GM11168 (cell line): ENCODE measurements around the gene NEK4.

ENCODE experiments used
- in situ Hi-C: fragments of 300-500 bp; cut with MboI; formaldehyde crosslinking; loops from one replicate; pipeline ENCODE4 v1.12.0; 2022; ENCODE audit warnings: low sequenced_read_pairs; ENCODE audit not compliant: unreplicated experiment

Gene NEK4

DNA sequence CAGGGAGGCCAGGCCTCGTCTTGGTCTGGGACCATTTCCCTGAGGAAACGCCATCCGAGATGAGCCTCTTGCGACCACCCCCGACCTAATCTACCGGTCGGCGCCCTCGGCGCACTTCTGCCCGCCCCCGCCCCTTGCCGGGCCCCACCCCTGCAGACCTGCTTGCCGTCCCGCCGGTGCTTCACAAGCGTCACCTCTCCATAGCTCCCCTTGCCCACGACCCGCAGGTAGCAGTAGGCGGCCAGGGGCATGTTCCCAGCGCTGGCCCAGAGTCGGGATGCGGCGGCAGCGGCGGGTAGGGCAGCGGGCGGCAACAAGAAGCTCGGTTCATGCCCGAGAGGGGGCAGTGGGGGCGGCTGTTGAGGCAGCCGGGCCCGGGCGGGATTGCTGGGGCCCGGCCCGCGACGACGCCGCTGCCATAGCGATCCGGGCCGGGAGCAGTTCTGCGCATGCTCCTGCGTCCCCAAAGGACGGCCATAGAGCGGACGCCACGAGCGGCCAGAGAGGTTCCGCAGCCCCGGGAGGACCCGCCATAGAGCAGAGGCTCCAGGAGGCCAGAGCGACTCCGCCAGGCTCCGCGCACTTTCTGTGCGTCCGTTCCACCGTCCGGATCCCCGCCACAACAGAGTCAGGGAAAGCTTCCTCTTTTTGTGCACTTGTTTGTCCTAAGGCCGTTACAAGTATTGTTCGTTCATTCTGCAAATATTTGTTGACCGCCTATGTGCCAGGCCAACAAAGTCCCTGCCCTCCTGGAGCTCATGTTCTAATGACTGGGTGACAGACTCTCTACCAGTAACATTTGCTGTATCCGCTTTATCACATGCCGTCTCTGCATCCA, at the start of gene NEK4:
Gene NEK4, minus strand, starts transcription at position 445 of the 838 bp plus-strand sequence. Its CDS starts 194 bp downstream, at position 251.
- in situ Hi-C loops: no loop called here

DNA sequence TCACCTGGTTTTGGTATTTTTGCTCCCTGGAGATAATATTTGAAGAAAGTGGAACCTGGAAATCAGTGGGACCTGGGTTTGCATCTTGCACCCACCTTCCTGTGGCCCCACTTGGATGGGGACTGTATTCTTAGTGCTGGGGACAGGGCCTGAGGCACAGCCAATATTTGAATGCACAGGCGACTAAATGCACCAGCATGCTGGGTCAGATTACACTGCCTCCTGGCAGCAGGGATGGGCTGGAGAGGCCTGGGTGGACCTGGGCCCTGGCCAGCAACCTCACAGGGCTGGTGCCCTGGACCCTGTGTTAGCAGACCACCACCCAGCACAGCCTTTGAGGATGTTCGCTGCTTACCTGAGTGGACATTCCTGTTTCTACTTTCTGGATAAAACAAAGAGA, 49.2 kb upstream of the NEK4 start:
- in situ Hi-C loops: no loop called here

DNA sequence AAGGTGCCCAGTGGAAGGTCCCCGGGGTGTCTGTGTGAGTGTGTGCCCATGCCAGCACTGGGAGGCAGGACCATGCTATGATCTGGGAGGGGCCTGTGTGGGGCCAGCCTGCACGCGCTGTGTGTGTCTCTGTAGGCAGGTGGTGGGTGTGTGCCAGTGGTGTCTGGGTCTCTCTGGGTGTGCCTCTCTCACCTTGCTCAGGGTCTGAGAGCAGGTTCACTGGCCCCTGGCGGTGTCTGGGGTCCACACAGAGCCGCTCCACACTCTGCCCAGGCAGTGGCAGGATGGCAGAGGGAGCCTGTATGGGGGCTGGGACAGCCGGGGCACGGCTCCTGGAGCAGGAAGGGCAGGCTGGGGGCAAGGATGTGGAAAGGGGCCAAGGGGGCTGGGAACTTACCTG, 47.1 kb upstream of the NEK4 start:
- in situ Hi-C loops: no loop called here

DNA sequence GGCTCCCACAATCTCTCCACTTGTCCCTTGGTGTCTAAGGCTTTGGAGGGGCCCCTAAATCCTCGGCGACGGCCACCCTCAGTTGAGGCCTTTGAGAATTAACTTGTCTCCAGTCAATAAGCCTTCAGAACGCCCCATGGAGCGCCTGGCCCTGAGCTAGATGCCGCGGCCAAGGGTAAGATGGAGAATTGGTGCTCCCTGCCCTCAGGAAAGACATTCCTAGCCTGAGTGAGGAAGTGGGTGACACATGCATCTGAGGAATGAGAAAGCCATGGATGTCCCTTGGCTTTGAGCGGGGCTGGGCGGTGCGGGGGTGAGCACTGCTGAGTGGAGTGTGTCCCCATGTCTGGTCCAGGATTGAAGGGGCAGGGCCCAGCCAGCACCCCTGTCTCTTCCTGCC, 46.5 kb upstream of the NEK4 start:
- in situ Hi-C loops: no loop called here

DNA sequence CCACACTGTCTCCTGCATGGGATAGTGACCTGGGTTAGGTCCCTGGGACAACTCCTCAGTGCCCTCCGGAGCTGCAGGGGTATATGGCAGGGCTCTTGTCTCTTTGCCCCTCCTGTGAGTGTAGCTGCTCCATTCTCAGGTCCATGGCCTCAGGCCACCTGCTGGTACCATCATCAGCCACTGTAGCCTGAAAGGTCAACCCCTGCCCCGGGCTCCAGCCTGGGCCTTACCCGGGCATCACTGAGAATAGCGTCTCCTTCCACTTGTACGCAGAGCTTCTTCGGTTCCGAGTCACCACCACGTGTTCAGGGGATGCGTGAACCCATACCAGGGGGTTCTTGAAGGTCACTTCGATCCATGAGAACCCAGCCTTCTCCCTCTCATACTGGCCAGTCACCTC, 45.9 kb upstream of the NEK4 start:
- in situ Hi-C loops: no loop called here

DNA sequence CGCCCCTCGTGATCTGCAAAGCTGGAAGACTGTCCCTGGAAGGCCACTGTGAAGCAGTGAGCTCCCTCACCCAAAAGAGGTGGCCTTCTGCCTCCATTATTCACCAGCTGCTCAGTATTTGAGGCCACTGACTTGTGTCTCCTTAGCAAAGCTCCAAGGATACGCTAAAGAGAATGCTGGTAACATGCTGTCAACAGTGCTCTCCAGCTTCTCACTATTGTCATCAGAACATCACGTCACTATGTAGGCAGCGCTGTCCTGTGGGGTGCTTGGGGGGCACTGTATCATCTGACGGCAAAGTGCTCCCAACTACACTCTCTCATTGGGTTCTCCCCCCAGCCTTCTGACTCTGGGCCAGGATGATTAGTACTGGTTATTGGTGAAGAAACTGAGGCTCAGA, 45.5 kb upstream of the NEK4 start:
- in situ Hi-C loops: no loop called here

DNA sequence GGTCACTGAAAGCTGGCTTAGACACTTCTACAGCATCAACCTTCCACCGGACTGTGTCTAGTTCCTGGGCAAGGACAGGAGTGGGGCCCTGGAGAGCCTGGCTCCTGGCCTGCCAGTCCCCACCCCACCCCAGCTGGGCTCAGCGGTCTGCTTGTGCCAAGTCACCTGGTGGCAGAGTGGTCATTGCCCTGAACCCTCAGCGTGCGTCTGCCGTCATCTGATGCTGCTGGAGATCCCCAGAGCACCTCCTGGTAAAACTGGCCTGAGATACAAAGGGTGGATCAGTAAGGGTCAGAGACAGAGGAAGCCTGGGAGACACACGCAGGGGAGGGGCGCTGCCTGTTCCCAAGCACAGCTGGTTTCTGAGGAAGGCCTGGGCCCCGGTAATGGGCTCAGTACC, 43.1 kb upstream of the NEK4 start:
- in situ Hi-C loops: no loop called here

DNA sequence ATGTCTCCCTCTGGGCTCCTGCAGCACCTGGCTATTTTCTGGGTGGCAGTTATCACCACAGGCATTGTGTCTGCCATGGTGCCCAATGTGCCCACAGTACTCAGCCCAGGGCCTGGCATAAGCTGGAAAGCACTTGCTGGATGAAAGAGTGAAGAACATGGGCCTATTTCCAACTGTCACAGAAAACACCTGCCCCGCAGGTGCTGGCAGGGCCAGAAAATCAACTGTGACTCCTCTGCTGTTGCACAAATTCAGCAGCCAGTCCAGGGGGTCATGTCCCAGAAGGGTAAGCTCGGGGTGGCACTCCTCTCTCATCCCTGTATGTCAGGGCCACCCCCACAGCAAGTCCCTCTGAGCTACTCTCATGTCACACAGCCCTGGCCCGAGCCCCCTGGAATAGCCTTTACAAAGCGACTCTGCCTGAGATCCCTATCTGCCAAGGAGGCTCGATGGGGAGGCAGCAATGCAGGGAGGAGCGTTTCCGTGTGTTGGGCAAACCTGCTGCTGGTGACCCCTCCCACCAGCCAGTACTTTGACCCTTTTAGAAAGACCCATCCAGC, 40.8 kb upstream of the NEK4 start:
- in situ Hi-C loops: no loop called here

DNA sequence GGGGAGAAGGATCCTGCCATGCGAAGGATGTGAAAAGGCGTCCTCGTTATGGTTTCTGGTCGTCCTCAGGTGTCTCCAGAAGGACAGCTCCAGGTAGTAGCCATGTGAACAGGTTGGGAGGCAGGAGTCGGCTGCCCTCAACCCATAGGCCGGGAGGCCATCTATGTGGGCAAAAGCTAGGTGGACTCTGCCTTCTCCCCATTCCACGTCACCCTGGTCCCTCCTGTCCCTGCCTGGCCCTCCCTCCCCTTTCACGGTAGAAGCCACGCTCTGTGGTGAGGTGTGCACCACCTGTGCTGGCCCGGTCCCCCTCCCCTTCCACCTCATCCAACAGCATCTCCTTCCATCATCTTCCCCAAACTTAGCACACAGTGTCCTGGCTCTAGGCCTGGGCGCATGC, 40.2 kb upstream of the NEK4 start:
- in situ Hi-C loops: no loop called here

DNA sequence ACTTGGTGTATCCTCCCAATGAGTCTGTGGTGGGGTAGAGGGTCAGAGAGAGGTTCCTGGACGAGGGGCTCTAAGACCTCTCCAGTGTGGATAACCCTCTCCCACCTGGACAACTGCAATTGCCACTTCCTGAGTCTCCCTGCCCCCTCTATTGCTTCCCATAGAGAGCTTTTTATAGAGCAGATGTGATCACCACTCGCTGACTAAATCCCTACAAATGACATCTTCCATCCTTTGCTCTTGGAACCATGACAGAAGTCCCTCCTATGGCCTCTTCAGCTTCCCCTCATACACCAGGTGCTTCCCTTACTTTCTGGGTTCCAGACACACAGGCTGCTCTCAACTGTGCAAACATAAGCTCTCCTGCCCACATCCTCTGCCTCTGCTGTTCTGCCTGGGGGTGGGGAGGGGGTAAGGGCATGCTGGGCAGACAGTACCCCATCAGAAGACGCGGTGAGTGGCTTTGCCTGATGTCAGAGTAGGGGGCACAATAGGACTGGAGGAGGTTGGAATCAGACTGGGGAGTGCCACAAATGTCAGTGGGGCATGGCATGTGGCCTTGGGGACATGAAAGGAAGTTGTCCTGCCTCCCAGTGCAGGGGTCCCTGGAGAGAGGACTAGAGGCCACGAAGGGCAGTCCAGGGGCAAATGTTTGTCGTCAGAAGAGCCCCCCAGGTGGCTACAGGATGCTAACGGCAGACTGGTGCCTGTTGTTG, 39.1 kb upstream of the NEK4 start:
- in situ Hi-C loops: no loop called here

DNA sequence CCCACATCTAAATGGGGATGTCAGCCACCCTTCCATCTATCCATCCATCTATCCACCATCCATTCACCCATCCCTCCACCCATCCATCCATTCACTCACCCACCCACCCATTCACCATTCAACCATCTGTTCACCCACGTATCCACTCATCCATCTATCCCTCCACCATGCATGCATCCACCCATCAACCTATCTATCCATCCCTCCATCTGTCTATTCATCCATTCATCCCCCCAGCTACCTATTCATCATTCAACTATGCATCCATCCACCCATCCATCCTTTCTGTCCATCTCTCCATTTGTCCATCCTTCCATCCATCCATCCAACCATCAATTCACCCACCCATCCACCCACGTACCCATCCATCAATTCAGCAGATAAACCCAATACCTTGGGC, 38.4 kb upstream of the NEK4 start:
- in situ Hi-C loops: no loop called here

DNA sequence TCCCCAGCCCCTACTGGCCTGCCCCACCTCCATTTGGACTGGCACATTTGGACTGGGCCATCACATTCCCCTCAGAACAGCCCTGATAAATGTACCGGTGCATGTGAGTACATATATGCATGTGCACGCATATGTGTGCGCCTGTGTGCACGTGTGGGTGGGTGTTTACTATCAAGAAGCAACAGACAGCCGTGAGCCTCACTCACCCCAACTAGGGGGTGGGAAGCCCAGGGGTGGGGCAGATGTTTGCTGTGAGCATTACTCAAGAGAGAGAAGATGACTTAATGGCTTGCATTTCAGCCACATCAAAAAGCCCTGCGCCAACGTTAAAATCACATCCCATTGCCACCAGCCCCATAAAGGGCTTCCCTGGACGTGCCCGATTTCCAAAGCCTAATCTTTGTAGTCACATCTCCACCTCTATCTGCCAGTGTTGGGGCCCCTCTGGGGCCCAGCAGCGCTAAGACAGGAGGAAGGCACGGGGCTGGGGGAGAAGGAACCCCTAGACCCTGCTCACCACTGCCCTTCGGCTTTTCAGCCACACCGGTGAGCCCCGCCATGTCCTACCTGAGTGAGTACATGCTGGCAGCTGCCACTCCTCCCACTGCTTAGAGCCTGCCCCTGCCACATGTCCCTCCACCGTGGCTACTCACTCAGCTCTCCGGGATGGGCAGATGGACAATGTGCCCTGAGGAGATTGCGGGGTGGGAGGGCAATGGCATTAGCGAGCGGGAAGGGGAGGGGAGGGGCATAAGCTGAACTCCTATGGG, 34.7 kb upstream of the NEK4 start:
- in situ Hi-C loops: no loop called here

DNA sequence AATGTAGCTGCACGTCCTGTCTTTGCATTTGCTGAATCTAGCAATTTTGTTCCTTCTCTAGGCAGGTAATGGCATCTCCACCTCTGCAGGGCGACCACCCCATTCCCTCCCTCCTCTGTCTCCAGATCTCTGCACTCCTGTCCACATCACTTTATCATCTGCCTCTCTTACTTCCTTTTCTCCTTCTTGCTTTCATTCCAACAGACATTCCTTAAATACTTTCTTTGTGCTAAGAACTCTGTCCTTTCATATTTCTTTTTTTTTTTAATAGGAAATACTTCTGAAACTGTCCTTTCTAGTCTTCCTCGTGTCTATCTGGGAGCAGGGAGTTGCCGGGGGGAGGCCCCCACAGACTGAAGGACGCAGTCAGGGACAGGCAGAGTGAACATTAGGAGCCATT, 31.1 kb upstream of the NEK4 start:
- in situ Hi-C loops: no loop called here

DNA sequence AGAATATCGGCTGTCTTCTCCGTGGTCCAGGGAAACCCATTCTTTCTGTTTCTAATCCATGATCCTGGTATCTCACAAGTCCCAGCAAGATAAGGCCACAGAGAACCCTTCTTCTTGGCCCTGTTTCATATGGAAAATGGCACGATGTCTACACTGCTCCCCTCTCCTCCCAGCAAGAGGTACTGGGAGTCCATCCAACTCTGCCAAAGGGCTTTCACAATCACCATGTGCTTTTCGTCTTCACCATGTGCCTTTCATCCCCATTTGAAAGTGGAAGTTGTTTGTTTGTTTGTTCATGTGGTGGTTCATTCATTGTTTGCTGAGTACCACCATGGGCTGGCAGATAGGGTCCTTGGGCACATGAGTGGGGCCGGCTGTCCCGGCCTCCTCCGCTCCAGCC, 29.3 kb upstream of the NEK4 start:
- in situ Hi-C loops: no loop called here

DNA sequence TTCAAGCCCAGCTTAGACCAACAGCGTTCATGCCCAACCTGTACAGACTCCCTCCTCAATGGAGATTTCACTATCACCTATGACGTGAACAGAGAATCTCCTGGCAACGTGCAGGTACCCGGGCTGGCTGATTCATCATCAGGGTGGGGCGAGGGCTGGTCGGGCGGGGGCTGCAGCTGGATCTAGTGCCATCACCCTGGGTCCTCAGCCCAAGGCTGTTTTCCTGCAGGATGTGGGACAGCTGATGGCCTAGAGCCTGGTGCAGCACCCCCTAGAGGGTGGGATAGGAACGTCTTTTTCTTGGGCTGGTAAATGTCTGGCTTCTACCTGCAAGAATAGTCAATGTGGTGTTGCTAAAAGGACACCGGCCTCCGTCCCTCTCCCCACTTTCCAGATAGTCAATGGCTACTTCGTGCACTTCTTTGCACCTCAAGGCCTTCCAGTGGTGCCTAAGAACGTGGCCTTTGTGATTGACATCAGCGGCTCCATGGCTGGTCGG, 28.3 kb upstream of the NEK4 start:
- in situ Hi-C loops: no loop called here

DNA sequence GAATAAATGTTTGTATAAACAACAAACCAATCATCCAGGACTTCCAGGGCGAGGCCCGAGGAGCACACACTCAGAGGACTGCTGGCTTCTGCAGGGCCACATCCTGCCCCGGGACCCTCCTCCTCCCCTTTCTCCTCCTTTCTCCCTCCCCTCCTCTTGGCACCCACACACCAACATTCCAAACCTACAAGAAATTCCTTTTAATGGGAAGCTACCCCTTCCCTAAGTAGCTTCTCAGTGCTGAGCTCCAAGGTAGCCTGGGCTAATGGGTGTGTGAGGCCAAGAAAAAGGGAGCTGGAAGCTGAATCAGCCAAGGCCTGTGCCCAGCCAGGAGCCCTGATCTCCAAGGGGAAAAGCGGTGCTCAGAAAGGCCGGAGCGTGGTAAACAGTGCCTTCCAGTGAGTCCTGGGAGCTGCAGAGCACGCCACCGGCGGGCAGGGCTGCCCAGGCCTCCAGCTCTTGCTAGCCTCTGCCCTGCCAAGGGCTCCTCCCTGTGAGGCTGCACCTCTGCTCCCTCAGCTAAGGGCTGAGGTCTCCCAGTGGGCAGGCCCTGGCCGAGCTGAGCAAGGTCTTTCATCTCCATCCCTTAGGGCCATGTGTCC, 27.7 kb upstream of the NEK4 start:
- in situ Hi-C loops: no loop called here

DNA sequence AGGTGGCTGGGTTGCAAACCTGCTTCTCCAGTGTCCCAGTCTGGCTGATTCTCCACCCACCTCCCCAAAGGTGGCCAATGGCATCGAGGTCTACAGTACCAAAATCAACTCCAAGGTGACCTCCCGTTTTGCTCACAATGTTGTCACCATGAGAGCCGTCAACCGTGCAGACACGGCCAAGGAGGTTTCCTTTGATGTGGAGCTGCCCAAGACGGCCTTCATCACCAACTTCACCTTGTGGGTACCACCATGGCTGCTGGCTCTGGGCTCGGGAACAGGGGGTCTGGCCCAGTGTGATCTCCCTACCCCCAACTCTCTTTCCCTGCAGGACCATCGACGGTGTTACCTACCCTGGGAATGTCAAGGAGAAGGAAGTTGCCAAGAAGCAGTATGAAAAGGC, 25.7 kb upstream of the NEK4 start:
- in situ Hi-C loops: no loop called here

DNA sequence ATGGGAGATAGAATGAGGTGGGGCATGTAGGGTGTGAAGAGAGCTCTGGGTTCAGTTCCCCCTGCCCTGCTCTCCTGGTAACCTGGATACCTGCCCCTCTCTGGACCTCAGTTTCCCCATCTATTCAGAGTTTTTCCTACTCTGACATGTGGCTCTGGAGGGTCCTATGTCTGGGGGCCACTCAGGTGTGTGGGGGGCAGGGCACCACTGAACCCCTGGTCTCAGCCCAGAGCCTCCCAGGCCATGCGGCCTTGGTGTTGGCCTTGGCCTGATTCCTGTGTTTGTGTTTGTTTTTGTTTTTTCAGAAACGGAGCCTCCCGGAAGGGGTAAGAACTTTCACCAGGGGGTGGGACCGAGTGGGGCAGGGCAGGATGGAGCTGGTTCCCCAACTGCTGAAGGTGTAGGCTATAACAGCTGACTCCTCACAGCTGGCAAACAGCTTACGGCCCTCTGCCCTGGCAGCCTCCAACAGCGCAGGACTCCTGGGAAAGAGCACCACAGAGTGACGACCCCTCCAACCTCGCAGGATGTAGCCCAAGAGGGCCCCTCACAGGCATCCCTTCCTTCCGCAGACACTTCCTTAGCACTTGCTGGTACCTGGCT, 24.7 kb upstream of the NEK4 start:
- in situ Hi-C loops: no loop called here

DNA sequence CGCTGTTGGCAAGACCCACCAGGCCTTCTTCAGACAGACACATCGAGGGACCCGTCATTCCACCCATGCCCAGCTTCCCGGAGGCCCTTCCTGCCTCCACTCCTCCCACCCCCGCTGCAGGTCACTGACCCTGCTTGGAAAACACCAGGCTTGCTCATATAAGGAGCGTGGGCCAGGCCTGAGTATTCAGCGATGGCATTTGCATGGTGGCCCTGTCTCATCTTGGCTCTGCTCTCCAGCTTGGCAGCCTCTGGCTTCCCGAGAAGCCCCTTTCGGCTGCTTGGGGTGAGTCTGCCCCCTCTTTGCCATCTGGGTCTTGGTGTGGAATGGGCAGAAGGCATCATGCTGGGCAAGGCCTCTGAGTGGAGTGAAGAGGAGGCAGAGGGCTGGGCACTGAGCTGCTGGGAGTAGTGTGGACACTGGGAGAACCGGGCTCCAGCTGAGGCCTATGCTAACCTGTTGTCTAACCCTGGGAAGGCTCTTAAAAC, 23.9 kb upstream of the NEK4 start, which contains the start of gene ITIH3:
Gene ITIH3, plus strand, starts transcription at position 185 of the 488 bp plus-strand sequence. Its CDS starts 8 bp downstream, at position 193.
- in situ Hi-C loops: no loop called here
